ENCODE data around the gene LAMA3. TPM values are rescaled to one million over a fixed set of nuclear protein-coding genes. Genes with fewer than 3 reads are reported as not detected.

LAMA3 gene
- total RNA-seq, 2 donors from 2014 or later = 9.3 to 21.1 TPM

DNA sequence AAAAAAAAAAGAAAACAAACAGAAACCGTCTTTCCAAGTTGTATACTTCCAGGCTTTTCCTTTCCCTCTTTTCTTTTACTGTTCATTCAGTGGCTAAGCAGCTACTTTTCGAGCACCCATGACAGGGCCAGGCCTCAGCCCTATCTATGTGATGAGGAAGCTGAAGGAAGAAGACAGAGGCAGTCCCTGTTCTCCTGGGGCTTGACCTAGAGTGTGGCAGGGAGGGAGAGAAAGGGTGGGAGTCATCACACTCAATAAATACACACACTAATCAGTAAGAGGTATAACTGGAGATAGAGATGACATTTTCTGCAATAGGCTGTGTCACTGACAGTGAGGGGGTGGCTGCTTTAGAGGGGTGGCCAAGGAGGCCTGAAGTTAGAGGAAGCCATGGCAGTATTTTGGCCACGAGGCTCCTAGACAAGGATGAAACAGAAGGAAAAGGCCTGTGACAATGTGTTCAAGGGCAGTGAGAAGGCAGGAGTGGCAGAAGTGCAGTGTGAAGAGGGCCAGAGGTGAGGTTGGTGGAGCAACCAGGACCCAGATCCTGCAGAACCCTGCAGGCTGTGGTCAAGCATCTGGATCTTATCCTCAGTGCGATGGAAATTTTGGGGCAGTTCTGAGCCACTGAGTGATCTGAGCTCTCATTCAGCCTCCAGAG is 193.5 kb downstream of the LAMA3 start:
- ATAC-seq (no peak), DNase-seq (no peak)
- TF ChIP-seq, protein P1, sequence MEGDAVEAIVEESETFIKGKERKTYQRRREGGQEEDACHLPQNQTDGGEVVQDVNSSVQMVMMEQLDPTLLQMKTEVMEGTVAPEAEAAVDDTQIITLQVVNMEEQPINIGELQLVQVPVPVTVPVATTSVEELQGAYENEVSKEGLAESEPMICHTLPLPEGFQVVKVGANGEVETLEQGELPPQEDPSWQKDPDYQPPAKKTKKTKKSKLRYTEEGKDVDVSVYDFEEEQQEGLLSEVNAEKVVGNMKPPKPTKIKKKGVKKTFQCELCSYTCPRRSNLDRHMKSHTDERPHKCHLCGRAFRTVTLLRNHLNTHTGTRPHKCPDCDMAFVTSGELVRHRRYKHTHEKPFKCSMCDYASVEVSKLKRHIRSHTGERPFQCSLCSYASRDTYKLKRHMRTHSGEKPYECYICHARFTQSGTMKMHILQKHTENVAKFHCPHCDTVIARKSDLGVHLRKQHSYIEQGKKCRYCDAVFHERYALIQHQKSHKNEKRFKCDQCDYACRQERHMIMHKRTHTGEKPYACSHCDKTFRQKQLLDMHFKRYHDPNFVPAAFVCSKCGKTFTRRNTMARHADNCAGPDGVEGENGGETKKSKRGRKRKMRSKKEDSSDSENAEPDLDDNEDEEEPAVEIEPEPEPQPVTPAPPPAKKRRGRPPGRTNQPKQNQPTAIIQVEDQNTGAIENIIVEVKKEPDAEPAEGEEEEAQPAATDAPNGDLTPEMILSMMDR (IDR thresholded peaks at IDR 0.05) = no peak
- TF ChIP-seq POLR2A (IDR thresholded peaks at IDR 0.05) = no peak
- Histone ChIP-seq H3K9me3 (no peaks in the 10 kb centered on the region), H3K27me3 (no peaks in the 10 kb centered on the region), H3K36me3 (replicated peaks in 1 of 2; ENCODE audit: insufficient read depth in 1 of 2, low read depth in 2 of 2) (no peaks in the 10 kb centered on the region), H3K4me3 (no peak overlapping the region), H3K4me1 (peaks cover 61% of the 10 kb centered on the region), H3K27ac (peak overlapping the region in 3 of 4 donors; percentile 54 to 87 (median 55))
- intact Hi-C loops (cut with DNase I) = no loop called here
- WGBS, 2 donors = 85 to 89% methylated on average over 4 of the region's 4 CpGs

GRCh38 chr18:23883277-23883790 is 194.1 kb downstream of the LAMA3 start:
- TF ChIP-seq, protein P1 (IDR thresholded peaks at IDR 0.05) = no peak
- no peak for TF ChIP-seq POLR2A (IDR thresholded peaks at IDR 0.05)
- Histone ChIP-seq H3K9me3 (no peaks in the 10 kb centered on the region), H3K4me1 (peaks cover 55% of the 10 kb centered on the region), H3K27me3 (no peaks in the 10 kb centered on the region), H3K27ac (peak overlapping the region in 3 of 4 donors; percentile 67 to 87 (median 68)), H3K4me3 (no peak overlapping the region), H3K36me3 (replicated peaks in 1 of 2; ENCODE audit: insufficient read depth in 1 of 2, low read depth in 2 of 2) (no peaks in the 10 kb centered on the region)
- no peak for DNase-seq
- intact Hi-C loops (cut with DNase I) = no loop called here
- no peak for ATAC-seq
- WGBS, 2 donors = 16 to 48% methylated on average over 3 of the region's 3 CpGs

- 50 to 54% methylated on average over 12 to 13 of the region's 13 CpGs for WGBS, 2 donors
- ATAC-seq (peak; percentile 69), DNase-seq (peak; percentile 44 to 77 (median 52))
- intact Hi-C loops (cut with DNase I) = no loop called here
- peak in 1 of 3 donors; percentile 17 for TF ChIP-seq POLR2A (IDR thresholded peaks at IDR 0.05)
- TF ChIP-seq, protein P1 (IDR thresholded peaks at IDR 0.05) = no peak
- no peak overlapping the region for H3K4me3 ChIP-seq
- H3K27me3 ChIP-seq = no peaks in the 10 kb centered on the region
- H3K4me1 ChIP-seq = peaks cover 51% of the 10 kb centered on the region
- peak overlapping the region; percentile 52 to 87 (median 68) for H3K27ac ChIP-seq
- H3K36me3 ChIP-seq (replicated peaks in 1 of 2; ENCODE audit: insufficient read depth in 1 of 2, low read depth in 2 of 2) = no peaks in the 10 kb centered on the region
- H3K9me3 ChIP-seq = no peaks in the 10 kb centered on the region
These were observed 195.6 kb downstream of the LAMA3 start for GRCh38 chr18:23884681-23885375.

GRCh38 chr18:23885750-23886149 is 196.5 kb downstream of the LAMA3 start:
- H3K9me3 ChIP-seq = no peaks in the 10 kb centered on the region
- intact Hi-C loops (cut with DNase I) = no loop called here
- 32 to 46% methylated on average over 2 of the region's 2 CpGs for WGBS, 2 donors
- DNase-seq = no peak
- peaks cover 51% of the 10 kb centered on the region for H3K4me1 ChIP-seq
- no peak for TF ChIP-seq POLR2A (IDR thresholded peaks at IDR 0.05)
- TF ChIP-seq, protein P1 (IDR thresholded peaks at IDR 0.05) = no peak
- H3K36me3 ChIP-seq (replicated peaks in 1 of 2; ENCODE audit: insufficient read depth in 1 of 2, low read depth in 2 of 2) = no peaks in the 10 kb centered on the region
- H3K4me3 ChIP-seq = no peak overlapping the region
- H3K27ac ChIP-seq = peak overlapping the region in 2 of 4 donors; percentile 60 to 87
- ATAC-seq = no peak
- H3K27me3 ChIP-seq = no peaks in the 10 kb centered on the region
